Tibial nerve (tissue), 4 donors: ENCODE measurements around the gene LRRC37A3. TPM values are rescaled to one million over a fixed set of nuclear protein-coding genes. Genes with fewer than 3 reads are reported as not detected.
"Not testable (repeated sequence)": the region's sequence is repeated elsewhere in the genome, so short reads cannot be mapped to it uniquely, and the experiment has no call there.

Source experiments
- DNase-seq, 2 donors: peaks; one replicate each; pipeline ENCODE4 v3.0.0-alpha.2; 2019; ENCODE audit warnings: low spot score in 2 of 2
- H3K27ac ChIP-seq, 4 donors: fragments of 200-600 bp; sonication (generic) in 3 of 4; one replicate each; pipeline ENCODE4 v1.5.1; 2017 to 2019; ENCODE audit warnings: mild to moderate bottlenecking in 1 of 4
- H3K27me3 ChIP-seq, 2 donors: fragments of 200-600 bp; sonication (generic) in 1 of 2; one replicate each; pipeline versions ENCODE4 v1.5.1 to v1.6.0; 2017 to 2019
- H3K36me3 ChIP-seq, 3 donors: fragments of 200-600 bp; sonication (generic); one replicate each; pipeline ENCODE4 v1.5.1; 2018 to 2019
- H3K4me1 ChIP-seq, 4 donors: fragments of 200-600 bp; sonication (generic) in 3 of 4; one replicate each; pipeline ENCODE4 v1.5.1; 2017 to 2019
- H3K4me3 ChIP-seq, 4 donors: fragments of 200-600 bp; sonication (generic) in 3 of 4; one replicate each; pipeline ENCODE4 v1.5.1; 2017 to 2019; ENCODE audit warnings: mild to moderate bottlenecking in 1 of 4, moderate library complexity in 1 of 4
- H3K9me3 ChIP-seq, 4 donors: fragments of 200-600 bp; sonication (generic) in 3 of 4; one replicate each; pipeline ENCODE4 v1.5.1; 2017 to 2019
- EP300 ChIP-seq, 2 donors: sonication (generic); formaldehyde crosslinking; IDR thresholded peaks; one replicate each; pipeline ENCODE4 v1.6.1; 2017; ENCODE audit warnings: antibody characterized with exemption in 2 of 2, mild to moderate bottlenecking in 1 of 2
- POLR2A ChIP-seq, 2 donors: fragments of 450-650 bp; IDR thresholded peaks; one replicate each; pipeline ENCODE4 v1.6.1; 2017; ENCODE audit warnings: antibody characterized with exemption in 2 of 2, mild to moderate bottlenecking in 2 of 2, moderate library complexity in 2 of 2
- WGBS, 2 donors: methylation state at CpG; one replicate each; pipeline ENCODE4 v1.1.5; 2018; 5-methylcytosine and 5-hydroxymethylcytosine counted together
- total RNA-seq, 4 donors: library from RNA; depleted of rRNA; stranded (reverse); fragments of >200 nt; gene quantifications; one replicate each; pipeline ENCODE4 v1.1.0, GENCODE V29; 2016
- TF ChIP-seq, protein P1 (sequence below), 5 experiments: fragments of 200-600 bp in 3 of 5; fragments of 450-650 bp in 2 of 5; sonication (generic) in 3 of 5; IDR thresholded peaks; one replicate each; pipeline ENCODE4 v1.5.1; 2016 to 2019; ENCODE audit warnings: antibody characterized with exemption in 5 of 5, mild to moderate bottlenecking in 3 of 5, moderate library complexity in 2 of 5

Gene LRRC37A3
- total RNA-seq, 4 donors from 2014 or later: 7.0 to 20.5 (median 10.4) TPM

DNA sequence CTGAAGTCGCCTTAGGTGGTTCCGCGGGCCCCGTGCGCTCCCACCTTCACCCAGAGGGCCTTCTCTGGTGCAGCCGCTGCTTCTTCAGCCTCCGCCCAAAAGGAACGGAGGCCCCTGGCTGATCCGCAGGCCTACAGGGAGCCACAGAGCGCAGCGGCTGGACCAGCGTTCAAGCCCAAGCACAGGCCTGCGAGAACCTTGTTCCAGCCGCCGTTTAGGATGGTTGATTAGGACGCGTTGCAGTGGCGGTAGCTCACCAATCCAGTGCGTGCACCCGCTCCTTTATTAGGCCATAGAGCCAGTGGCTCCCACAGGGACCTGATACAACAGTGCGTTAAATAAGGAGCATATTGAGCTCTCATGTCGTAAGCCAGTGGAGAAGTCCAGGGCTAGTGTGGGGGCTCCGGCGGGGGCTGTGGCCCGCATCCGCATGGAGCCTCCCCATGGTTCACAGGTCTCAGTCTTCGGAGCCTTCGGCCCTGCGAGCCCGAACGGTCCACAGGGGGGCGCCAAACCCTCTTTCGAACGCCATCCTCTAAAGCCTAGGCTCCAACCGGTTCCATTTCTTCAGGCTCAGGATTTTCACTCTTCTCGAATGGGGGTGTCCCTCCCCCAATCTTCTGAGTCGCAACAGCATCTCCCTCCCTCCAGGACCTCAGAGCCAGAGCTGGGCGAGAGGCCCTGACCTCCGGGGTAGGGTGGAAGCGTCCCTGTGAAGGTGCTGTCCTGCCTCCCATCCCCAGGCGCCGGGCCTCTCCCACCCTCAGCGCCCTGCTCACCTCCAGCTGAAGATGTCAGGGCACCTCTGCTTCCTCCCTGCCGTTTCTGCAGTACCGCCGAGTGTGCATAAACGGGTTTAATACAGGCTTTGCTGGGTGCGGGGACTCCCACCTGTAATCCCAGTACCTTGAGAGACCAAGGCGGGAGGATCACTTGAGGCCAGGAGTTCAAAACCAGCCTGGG is 71.5 kb downstream of the LRRC37A3 start:
- 52 to 53% methylated on average over 33 to 39 of the region's 49 CpGs for WGBS, 2 donors
- H3K4me1 ChIP-seq, H3K36me3 ChIP-seq, H3K27ac ChIP-seq, H3K9me3 ChIP-seq, H3K27me3 ChIP-seq, H3K4me3 ChIP-seq: not testable (repeated sequence)
- TF ChIP-seq, protein P1, sequence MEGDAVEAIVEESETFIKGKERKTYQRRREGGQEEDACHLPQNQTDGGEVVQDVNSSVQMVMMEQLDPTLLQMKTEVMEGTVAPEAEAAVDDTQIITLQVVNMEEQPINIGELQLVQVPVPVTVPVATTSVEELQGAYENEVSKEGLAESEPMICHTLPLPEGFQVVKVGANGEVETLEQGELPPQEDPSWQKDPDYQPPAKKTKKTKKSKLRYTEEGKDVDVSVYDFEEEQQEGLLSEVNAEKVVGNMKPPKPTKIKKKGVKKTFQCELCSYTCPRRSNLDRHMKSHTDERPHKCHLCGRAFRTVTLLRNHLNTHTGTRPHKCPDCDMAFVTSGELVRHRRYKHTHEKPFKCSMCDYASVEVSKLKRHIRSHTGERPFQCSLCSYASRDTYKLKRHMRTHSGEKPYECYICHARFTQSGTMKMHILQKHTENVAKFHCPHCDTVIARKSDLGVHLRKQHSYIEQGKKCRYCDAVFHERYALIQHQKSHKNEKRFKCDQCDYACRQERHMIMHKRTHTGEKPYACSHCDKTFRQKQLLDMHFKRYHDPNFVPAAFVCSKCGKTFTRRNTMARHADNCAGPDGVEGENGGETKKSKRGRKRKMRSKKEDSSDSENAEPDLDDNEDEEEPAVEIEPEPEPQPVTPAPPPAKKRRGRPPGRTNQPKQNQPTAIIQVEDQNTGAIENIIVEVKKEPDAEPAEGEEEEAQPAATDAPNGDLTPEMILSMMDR (IDR thresholded peaks at IDR 0.05): peak; percentile 26 to 65 (median 52)
- peak in 1 of 2 donors; percentile 48 for DNase-seq

DNA sequence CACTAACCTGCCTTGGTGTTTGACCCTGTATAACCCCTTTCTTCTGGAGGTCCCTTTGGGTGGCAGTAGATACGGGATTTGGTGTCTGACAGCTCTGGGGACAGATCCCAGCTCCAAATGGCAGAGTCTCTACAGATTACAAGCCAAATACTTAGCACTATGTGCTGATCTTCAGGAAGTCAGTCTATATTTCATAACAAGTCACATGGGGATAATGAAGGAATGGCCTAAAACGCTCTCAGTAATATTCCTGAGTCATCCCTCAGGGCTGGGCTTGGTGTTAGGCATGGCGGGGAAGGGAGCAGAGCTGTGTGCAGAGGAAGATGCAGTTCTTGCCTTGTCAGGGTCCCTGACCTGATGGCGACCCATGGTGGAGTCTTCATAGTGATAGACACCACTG is 72.4 kb downstream of the LRRC37A3 start:
- 75 to 85% methylated on average over 3 of the region's 4 CpGs for WGBS, 2 donors
- H3K4me1 ChIP-seq, H3K36me3 ChIP-seq, H3K9me3 ChIP-seq, H3K27ac ChIP-seq, DNase-seq, H3K4me3 ChIP-seq, H3K27me3 ChIP-seq: not testable (repeated sequence)

DNA sequence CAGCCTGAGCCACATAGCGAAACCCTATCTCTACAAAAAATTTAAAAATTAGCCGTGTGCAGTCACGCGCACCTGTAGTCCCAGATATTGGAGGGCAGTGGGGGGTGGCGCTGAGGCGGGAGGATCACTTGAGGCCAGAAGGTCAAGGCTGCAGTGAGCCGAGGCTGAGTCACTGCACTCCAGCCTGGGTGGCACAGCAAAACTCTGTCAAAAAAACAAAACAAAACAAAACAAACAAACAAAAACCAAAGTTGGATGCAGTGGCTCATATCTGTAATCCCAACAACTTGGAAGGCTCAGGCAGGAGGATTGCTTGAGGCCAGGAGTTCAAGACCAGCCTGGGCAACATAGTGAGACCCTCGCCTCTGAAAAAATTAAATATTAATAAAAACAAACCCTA is 75.4 kb downstream of the LRRC37A3 start:
- DNase-seq, H3K27ac ChIP-seq, H3K36me3 ChIP-seq, H3K4me1 ChIP-seq, H3K4me3 ChIP-seq, H3K27me3 ChIP-seq, H3K9me3 ChIP-seq: not testable (repeated sequence)
- 81 to 87% methylated on average over 8 of the region's 8 CpGs for WGBS, 2 donors

DNA sequence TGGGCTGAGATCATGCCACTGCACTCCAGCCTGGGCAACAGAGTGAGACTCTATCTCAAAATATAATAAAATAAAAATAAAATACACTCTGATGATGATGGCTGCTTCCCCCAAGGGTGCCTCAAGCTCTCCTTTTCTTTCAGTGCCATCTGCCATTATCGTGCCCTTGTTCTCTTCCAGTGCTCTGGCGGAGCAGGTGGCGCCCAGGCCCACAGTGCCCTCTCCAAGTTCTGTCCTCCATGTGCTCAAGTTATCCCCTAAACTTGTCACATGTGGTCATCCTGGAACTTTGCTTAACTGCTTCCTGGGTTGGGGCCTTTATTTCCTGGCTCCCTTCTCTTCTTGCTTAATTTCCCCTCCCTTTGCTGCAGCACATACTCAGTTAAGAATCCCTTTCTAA is 76.4 kb downstream of the LRRC37A3 start:
- H3K27me3 ChIP-seq, H3K27ac ChIP-seq, H3K4me1 ChIP-seq, H3K36me3 ChIP-seq, H3K9me3 ChIP-seq, H3K4me3 ChIP-seq, DNase-seq: not testable (repeated sequence)
- 92 to 97% methylated on average over 3 of the region's 3 CpGs for WGBS, 2 donors

DNA sequence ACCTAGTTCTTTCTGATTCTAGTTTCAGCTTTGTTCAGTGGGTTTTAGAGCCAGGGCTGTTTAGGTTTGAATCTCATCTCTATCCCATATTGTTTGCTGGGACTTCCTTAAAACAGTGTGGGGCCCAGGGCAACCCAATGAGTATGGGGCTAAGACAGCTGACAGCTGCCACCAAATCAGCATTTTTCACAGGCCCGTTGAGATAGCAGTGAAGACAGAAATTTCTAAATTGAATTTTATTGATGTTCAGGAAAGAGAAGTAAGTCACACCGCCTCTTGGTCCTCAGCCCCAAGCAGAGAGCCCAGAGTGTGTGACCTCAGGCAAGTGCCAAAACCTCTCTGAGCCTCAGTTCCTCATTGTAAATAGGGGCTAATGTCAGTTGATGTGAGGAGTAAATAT is 78.3 kb downstream of the LRRC37A3 start:
- H3K4me3 ChIP-seq, H3K9me3 ChIP-seq, H3K36me3 ChIP-seq, H3K27me3 ChIP-seq, H3K27ac ChIP-seq, H3K4me1 ChIP-seq, DNase-seq: not testable (repeated sequence)
- WGBS, 2 donors: 57 to 82% methylated on average over 2 of the region's 2 CpGs

DNA sequence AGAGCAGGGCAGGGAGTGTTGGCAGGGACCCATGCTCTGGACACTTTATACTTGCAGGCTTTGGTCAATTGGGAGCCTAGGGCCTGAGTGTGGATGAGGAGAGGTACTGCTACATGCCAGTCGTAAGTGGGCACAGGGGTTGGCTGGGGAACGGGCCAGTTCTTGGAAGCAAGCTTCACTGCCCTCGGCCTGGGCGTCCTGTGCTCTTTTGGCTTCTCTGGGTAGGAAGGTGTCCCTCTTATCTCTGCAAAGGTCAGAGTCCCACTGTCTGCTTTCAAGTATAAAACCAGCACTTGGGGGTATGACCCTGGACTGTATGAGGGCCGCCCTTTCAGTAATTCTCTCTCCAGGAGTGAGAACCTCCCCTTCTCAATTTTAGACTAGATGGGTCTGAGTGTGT is 80.8 kb downstream of the LRRC37A3 start:
- H3K27ac ChIP-seq, H3K36me3 ChIP-seq, H3K27me3 ChIP-seq, H3K4me3 ChIP-seq, DNase-seq, H3K9me3 ChIP-seq: not testable (repeated sequence)
- WGBS, 2 donors: 91 to 93% methylated on average over 5 of the region's 5 CpGs
- peaks cover 0 to 25% (median 0%) of the 10 kb centered on the region in 4 donors for H3K4me1 ChIP-seq

DNA sequence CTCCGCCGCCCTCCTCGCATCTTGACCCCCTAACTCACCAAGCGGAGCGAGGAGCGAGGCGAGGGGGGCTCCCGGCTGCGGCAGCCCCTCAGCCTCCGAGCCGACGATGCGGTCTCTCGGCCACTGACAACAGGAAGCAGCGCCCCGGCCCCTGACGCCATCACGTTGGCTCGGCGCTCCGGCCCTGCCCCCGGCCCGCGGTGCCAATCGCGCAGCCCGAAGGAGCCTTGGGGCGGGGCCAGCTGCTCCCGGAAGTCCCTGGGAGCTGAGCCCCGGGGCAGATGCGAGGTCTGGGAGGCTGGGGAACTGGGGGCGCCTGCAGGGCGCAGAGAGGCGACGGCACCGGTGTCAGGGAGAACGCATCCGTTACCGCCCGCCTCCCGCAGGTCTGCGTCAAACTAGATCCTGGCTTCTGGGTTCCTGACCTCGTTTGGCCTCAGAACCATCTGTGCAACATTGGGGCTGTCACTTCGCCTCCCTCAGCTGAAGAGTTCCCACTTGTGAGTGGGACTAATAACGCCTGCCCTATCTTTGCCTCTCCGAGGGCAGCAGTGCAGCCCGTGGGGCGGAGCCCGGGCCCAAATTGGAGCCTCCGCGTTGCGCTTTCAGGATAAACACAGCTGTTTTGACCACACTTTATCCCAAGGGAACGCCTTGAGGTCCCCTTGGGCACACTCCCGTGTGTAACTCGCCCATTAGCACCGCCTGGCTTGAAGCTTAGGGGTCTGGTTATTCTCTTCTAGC is 82.1 kb downstream of the LRRC37A3 start:
- Histone ChIP-seq H3K4me1 (peaks cover 0 to 25% (median 0%) of the 10 kb centered on the region in 4 donors), H3K27ac (peak overlapping the region; percentile 88 to 94 (median 90)), H3K4me3 (peak overlapping the region; percentile 61 to 81 (median 72))
- not testable (repeated sequence) for H3K27me3 ChIP-seq, H3K9me3 ChIP-seq, H3K36me3 ChIP-seq
- 1% methylated on average over 10 to 25 of the region's 56 CpGs for WGBS, 2 donors
- peak in 1 of 2 donors; percentile 83 for TF ChIP-seq EP300 (IDR thresholded peaks at IDR 0.05)
- TF ChIP-seq POLR2A (IDR thresholded peaks at IDR 0.05): peak; percentile 78 to 92
- peak; percentile 70 to 76 for DNase-seq

DNA sequence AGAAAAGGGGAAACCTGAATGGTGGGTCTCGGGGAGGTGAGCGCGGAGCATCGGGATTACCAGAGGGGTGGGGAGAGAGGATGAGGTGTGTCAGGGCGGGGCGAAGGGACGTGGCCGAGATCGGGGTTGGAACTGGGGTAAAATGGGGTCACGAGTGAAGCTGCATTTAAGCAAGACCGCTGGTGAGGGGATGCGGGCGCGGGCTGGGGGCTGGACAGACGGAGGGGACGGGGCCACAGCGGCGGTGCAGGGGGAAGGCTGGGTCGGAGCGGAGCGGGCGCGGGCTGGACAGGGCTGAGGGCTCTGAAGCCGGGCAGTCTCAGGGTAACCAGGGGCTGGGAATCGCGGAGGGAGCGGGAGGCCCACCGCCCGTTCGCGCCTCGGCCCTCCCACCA is 82.7 kb downstream of the LRRC37A3 start:
- peak overlapping the region; percentile 88 to 94 (median 90) for H3K27ac ChIP-seq
- H3K4me1 ChIP-seq: peaks cover 0 to 25% (median 0%) of the 10 kb centered on the region in 4 donors
- H3K9me3 ChIP-seq, H3K27me3 ChIP-seq, H3K36me3 ChIP-seq, DNase-seq: not testable (repeated sequence)
- 1% methylated on average over 21 to 32 of the region's 32 CpGs for WGBS, 2 donors
- H3K4me3 ChIP-seq: peak overlapping the region; percentile 61 to 81 (median 72)
